Adrenal gland (tissue), 5 donors: Measurements from ENCODE around the gene RNF166.

Source experiments
- POLR2A ChIP-seq, 2 donors: fragments of 450-650 bp; IDR thresholded peaks; one replicate each; pipeline ENCODE4 v1.6.1; 2017; ENCODE audit warnings: antibody characterized with exemption in 2 of 2, mild to moderate bottlenecking in 2 of 2, moderate library complexity in 1 of 2
- TF ChIP-seq, protein P1 (sequence below), 6 experiments: fragments of 450-650 bp in 4 of 6; fragments of 200-600 bp in 2 of 6; sonication (generic) in 1 of 6; IDR thresholded peaks; 1 replicate in 5 of 6; 2 replicates in 1 of 6; pipeline versions ENCODE4 v1.5.1 to v1.8.0; 2016 to 2021; ENCODE audit warnings: antibody characterized with exemption in 6 of 6, mild to moderate bottlenecking in 2 of 6, moderate library complexity in 1 of 6
- donor health status: DM: no; HTN: no; CAD: no.

DNA sequence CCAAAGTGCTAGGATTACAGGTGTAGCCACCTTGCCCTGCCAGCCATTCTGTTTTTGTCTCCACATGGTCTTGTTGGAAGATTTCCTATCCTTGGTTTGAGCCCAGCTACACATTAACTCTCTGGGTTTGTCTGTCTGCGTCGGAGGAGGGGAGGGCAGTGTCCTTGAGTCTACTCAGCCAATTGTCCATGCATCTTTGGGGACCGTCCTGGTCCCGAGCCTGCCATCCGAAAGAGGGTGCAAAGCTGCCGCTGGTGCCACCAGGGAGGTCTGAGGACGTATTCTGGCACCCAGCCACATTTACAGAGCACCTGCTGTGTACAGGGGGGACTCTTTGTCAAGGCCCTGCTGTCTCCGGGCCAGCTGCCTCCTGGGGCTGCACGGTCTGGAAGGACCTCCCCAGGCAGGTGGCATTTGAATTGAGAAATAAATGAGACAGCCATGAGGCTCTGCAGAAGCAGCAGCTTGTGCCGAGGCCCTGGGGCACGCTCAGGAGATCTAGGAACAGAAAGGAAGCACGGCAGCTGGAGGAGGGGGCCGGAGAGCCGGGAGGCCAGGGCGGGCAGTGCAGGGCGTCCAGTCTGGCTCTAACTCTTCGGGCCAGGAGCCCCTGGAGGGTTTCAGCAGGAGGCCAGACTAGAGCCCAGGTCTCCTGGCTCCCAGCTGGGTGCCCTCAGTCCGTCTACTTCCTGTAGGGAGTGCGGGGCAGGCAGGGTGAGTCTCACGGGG, 56.8 kb downstream of the RNF166 start:
- TF ChIP-seq, protein P1, sequence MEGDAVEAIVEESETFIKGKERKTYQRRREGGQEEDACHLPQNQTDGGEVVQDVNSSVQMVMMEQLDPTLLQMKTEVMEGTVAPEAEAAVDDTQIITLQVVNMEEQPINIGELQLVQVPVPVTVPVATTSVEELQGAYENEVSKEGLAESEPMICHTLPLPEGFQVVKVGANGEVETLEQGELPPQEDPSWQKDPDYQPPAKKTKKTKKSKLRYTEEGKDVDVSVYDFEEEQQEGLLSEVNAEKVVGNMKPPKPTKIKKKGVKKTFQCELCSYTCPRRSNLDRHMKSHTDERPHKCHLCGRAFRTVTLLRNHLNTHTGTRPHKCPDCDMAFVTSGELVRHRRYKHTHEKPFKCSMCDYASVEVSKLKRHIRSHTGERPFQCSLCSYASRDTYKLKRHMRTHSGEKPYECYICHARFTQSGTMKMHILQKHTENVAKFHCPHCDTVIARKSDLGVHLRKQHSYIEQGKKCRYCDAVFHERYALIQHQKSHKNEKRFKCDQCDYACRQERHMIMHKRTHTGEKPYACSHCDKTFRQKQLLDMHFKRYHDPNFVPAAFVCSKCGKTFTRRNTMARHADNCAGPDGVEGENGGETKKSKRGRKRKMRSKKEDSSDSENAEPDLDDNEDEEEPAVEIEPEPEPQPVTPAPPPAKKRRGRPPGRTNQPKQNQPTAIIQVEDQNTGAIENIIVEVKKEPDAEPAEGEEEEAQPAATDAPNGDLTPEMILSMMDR (IDR thresholded peaks at IDR 0.05): no peak
- TF ChIP-seq POLR2A (IDR thresholded peaks at IDR 0.05): no peak
